Stimulated activated naive CD8-positive, alpha-beta T cell treated with anti-CD3 and anti-CD28 coated beads, Interleukin-15, Interleukin-2, amounts not matched to agents 100 U/mL and 50 U/mL, for 24 hours (primary cell): Measurements from ENCODE around the gene TNS4.
A peak's percentile ranks its signal among the peaks of the same experiment; 100 is the strongest.

Experiments
- ATAC-seq: fragments of 150-1000 bp; cut with Tn5 transposase; one replicate; pipeline ENCODE4 v1.10.0; 2021
- DNase-seq: peaks from one replicate; pipeline ENCODE4 v3.0.0; 2021

Gene TNS4

DNA sequence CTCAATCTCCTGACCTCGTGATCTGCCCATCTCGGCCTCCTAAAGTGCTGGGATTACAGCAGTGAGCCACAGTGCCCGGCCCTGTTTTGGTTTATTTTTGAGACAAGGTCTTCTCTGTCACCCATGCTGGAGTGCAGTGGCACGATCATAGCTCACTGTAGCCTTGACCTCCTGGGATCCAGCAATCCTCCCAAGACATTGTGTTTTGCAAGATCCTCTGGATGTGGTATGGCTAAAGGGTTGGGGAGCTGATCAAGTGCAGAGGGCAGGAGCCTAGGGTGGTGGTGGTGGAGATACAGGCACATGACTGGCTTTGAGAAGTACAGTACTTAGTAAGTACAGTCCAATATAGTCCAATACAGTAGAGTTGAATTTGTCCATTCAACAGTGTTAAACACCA lies 16.6 kb upstream of the TNS4 start:
- DNase-seq (no peak), ATAC-seq (no peak)

DNA sequence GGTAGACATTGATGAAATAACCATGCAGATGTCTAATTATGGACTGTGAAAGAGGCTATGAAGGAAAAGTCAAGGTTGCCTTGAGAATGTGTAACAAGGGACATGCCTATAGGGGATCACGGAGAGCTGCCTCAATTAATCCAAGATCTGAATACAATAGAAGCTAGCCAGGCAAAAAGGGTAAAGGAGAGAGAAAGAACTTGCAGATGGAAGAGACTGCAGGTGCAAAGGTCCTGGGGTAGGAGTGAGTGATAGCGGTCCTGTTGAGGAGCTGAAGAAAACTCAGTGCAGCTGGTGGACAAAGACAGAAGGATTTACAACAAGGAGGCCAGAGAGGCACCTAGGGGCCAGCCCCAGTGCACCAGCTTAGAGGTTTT lies 15.9 kb upstream of the TNS4 start:
- ATAC-seq = no peak
- DNase-seq = no peak

GRCh38 chr17:40516581-40517285 lies 15.3 kb upstream of the TNS4 start:
- DNase-seq (peak; percentile 65), ATAC-seq (peak; percentile 78)

- ATAC-seq (no peak), DNase-seq (peak; percentile 58)
These were observed 14.1 kb upstream of the TNS4 start for GRCh38 chr17:40515491-40516041.

DNA sequence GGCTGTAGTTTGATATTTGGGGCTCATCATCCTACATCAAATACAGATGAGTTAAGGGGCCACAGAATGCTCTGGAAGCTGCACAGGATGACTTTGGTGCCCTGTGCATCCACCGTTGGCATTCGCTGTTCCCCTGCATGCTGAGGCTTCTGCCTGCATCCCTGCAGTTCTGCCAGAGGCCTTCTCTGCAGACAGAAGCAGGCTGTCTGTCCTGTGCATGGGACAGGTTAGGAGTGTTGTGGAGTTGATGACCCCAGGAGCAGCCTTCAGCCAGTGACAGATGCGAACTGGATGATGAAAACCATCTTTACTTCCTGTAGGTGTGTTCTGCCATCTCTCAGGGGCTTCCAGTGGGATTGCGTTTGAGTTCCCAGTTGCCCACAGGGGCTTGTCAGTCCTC lies 13.6 kb upstream of the TNS4 start:
- DNase-seq = no peak
- no peak for ATAC-seq

DNA sequence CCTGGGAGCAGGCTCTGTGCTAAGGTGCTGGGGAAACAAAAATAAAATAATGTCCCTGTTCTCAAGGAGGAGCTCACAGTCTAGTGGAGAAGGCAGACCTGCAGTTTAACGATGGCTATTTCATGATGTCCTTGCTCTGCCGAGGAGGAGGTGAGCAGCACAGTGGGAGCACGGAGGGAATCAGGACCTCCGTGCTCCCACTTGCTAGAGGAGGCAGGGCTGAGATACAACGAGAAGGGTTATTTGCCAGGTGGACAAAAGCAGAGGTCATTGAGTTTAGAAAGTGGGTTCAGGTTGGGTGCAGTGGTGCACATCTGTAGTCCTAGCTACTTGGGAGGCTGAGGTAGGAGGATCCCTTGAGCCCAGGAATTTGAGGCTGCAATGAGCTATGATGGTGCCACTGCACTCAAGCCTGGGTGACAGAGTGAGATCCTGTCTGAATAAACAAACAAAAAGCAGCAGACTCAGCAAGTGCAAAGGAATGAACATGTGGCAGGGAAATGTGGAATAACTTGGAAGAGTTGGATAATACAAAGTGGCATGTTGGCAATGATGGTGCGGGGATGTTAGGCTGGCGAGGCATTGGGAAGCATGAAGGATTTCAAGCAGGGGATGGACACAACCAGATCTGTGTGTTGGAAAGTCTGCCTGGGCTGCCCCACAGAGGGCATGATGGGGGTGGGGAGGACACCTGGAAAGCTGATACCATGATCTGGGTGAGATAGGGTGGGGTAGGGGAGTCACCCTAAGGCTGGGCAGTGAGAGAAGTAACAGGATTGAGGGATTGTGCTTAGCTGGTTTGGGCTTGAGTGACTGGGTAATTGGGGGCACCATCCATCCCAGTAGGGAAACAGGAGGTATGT lies 12.8 kb upstream of the TNS4 start:
- DNase-seq = no peak
- no peak for ATAC-seq

DNA sequence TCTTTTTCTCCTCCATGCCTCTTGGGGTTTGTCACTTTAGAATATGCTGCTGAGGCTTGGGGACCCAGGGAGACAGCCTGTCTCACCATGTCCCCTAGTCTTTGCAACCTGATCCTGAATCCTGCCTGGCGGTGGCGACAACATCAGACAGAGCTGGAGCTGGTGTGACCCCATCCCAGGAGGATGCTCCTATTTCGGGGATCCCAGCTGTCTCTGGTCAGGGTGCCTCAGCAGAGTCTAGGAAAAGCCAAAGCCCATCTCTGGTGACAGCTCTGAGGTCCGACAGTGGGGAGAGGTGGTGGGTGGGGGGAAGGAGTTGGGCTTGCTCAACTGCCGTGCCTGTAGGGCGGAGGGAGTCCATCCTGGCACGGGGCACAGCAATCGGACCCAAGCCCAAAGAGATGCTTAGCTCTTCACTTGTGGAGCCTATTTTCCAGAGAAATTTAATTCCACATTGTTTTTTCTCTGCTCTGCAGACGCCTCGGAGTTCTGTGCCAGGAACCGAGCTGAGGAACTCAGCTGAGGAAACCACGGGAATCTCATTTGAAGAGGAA lies 10.3 kb upstream of the TNS4 start:
- DNase-seq = no peak
- ATAC-seq = no peak

DNA sequence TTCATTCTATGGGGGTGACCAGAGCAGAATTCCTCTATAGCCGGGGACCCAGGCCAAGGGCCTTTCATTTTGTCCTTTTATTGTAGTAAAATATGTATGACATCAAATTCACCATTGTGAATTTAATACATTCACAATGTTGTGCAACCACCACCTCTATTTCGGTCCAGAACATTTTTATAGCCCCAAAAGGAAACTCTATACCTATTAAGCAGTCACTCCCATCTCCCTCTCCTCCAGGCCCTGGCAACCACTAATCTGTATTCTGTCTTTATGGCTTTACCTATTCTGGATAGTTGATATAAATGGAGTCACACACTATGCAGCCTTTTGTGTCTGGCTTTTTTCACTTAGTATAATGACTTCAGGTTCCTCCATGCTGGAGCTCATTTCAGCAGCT lies 9.7 kb upstream of the TNS4 start:
- DNase-seq (no peak), ATAC-seq (no peak)

DNA sequence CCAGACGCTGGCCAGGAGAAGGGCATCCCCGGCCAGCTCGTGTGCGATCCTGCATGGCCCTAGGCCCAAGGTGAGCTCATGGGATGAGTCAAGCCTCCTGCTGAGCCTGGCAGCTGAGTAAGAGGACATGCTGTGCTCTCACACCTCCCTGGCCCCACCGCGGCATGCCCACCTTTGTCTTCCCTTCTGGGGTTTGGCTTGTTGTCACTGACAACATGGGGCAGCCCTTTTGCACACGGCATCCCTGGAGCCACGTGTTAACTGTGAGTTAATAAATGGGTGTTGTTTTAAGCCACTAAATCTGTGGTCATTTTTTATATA lies 8.9 kb upstream of the TNS4 start:
- no peak for DNase-seq
- ATAC-seq = peak; percentile 58

GRCh38 chr17:40509626-40510327 lies 8.4 kb upstream of the TNS4 start:
- DNase-seq = no peak
- ATAC-seq = no peak

DNA sequence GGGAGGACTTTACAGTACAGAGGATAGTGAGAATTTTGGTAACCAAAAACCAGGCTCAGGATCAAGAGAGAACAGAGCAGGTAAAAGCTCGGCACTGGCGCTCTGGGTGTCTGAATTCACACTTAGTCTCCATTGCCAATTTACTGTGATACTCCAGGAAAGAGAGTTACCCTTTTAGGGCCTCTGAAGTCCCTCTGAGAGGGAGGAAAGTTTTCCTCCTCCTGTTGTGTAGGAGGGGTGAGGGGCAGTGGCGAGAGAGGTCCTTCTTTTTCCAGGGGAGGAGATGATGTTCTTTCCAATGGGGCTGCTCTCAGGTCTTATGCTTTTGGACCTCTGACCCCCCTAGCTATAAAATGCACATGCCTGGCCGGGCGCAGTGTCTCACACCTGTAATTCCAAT lies 5.4 kb upstream of the TNS4 start:
- DNase-seq (no peak), ATAC-seq (no peak)

- DNase-seq (no peak), ATAC-seq (no peak)
These were observed 1.7 kb upstream of the TNS4 start for GRCh38 chr17:40503154-40503553.

DNA sequence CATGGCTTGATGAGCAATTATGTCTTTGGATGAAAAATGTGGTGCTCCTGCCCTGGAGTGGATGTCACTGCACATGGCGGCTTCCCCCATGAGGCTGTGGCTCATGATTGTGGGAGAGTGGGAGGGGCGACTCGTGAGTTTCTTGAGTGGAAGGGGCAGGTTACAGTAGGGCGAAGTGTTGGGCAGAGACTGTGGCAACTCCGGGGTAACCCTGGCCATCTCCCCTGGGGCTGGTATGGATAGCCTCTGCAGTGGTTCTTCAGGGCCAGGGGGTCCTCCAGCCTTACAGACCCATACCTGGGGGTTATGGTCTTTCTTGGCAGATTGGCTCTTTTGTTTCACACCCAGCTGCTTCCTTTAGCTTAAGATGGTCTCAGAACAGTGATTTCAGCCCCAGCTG lies 1.3 kb upstream of the TNS4 start:
- DNase-seq (no peak), ATAC-seq (no peak)

GRCh38 chr17:40500709-40501108 lies 714 bp downstream of the TNS4 start:
- ATAC-seq (no peak), DNase-seq (no peak)

- DNase-seq (no peak), ATAC-seq (no peak)
These were observed 1.2 kb downstream of the TNS4 start for GRCh38 chr17:40500190-40500589.

DNA sequence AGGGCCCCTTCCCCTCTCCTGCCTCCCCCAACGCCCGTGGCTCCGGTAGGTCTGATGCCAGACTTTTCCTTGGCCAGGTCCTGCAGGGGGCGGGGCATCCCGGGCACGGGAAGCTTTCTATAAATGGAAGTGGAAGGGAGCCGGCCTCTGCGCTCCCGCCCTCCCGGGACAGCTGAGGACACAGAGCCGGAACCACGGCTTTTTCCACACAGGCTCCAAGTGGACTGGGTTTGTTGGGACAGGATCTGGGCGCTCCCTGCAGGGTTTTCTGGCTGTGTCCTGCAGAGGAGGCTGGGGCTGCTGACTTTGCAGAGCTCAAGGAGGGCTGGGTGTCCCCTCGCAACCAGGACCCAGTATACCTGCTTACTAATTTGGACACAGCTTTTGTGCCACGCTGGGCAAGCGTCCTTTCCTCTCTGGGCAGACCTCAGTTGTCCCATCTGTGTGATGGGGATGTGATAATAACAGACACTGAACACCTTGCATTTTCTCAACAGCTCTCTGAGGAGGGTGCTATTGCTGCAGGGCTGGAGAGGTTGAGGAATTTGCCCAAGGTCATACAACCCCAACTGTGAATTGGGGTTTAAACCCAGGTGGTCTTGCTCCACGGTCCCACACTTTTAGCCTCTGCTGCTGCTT lies 1.8 kb downstream of the TNS4 start:
- no peak for ATAC-seq

DNA sequence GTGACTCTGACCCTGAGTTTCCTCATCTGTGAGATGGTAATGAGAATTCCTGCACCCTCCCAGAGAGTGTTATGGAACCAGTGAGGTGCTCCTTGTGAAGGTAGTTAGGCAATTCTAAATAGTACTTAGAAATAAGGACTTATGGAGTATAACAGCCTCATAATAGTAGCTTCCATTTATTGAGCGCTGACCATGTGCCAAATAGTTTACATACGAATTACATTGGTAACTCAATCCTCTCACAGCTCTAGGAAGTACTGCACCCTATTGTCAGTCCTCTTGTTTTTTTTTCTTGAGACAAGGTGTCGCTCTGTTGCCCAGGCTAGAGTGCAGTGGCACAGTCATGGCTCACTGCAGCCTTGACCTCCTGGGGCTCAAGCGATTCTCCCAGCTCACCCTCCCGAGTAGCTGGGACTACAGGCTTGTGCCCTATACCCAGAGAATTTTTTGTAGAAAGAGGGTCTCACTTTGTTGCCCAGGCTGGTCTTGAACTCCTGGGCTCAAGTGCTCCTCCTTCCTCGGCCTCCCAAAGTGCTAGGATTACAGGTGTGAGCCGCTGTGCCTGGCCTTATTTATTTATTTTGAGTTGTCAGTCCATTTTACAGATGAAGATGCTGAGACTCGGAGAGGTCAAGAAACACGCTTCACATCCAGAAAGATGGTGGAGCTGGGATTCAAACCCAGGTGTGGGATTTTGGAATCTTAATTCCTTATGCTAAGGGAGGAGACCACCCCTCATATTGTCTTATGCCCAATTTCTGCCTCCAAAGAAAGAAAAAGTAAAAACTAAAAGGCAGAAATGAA lies 2.9 kb downstream of the TNS4 start:
- DNase-seq = no peak
- ATAC-seq = no peak

More for the DNA sequence above, 1.8 kb downstream of the TNS4 start:
- no peak for DNase-seq

GRCh38 chr17:40497695-40498094 lies 3.7 kb downstream of the TNS4 start:
- ATAC-seq = no peak

DNA sequence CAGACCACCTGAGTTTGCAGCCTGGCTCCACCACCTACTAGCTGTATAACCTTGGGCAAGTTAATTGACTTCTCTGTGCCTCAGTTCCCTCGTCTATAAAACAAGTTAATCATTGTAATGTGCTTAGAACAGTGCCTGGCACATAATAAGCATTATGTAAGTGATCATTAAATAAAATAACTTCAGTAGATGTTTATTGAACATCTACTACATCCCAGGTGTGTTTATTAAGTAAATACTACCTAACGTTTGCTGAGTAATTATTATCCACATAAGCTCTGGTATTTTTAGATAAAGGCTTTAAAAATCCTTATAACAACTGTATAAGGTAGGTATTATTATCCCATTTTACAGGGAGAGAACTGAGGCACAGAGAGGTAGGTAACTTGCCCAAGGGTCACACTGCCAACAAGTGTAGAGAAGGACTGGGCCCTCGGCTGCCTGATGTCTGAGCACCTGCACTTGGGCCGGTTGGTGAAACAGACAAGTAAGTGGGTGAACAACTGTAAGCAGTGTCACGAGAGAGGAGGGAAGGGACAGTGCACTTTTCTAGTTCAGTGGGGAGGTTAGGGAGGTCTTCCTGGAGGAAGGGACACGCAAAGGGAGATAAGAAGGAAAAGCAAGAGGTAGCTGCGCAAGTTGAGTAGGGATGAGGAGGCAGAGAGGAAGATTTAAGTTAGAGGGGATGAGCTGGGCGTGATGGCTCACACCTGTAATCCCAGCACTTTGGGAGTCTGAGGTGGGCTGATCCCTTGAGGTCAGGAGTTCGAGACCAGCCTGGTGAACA lies 4.6 kb downstream of the TNS4 start:
- ATAC-seq = no peak

More at GRCh38 chr17:40497695-40498094, 3.7 kb downstream of the TNS4 start:
- no peak for DNase-seq

DNA sequence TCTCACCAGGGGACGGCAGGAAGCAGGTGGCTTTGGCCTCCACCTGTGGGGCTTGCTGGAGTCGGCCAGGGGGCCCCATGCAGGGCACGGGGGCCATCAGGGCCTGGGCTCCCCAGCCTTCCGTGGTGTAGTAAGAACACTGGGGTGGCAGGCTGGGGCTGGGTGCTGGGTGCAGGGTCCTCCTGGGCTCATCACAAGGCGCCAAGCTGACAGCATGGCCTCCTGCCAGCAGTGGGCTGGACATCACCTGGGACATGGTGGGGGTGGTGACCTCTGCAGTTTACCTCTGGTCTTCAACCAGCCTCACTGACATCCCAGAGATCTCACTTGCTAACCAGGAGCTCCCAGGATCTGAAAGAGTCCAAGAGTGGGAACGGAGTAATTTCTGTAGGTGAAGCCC lies 5.3 kb downstream of the TNS4 start:
- ATAC-seq = no peak
- no peak for DNase-seq

More for the DNA sequence above, 4.6 kb downstream of the TNS4 start:
- DNase-seq = no peak
